ENCODE data around the gene MAPKAPK2.

MAPKAPK2 gene

GRCh38 chr1:206702260-206702659, 17.6 kb downstream of the MAPKAPK2 start:
- in situ Hi-C loops (cut with MboI; ENCODE audit: low sequenced_read_pairs), result no loop called here

GRCh38 chr1:206702803-206703202, 18.1 kb downstream of the MAPKAPK2 start:
- in situ Hi-C loops (cut with MboI; ENCODE audit: low sequenced_read_pairs), result no loop called here

GRCh38 chr1:206703661-206704060, 19.0 kb downstream of the MAPKAPK2 start:
- in situ Hi-C loops (cut with MboI; ENCODE audit: low sequenced_read_pairs), result no loop called here

GRCh38 chr1:206704226-206704625, 19.5 kb downstream of the MAPKAPK2 start:
- in situ Hi-C loops (cut with MboI; ENCODE audit: low sequenced_read_pairs), result no loop called here

- in situ Hi-C loops (cut with MboI; ENCODE audit: low sequenced_read_pairs), result no loop called here
Measured at GRCh38 chr1:206705191-206705590, 20.5 kb downstream of the MAPKAPK2 start.

GRCh38 chr1:206705726-206706297, 21.1 kb downstream of the MAPKAPK2 start:
- in situ Hi-C loops (cut with MboI; ENCODE audit: low sequenced_read_pairs), result no loop called here

GRCh38 chr1:206706298-206706791, 21.6 kb downstream of the MAPKAPK2 start:
- in situ Hi-C loops (cut with MboI; ENCODE audit: low sequenced_read_pairs), result no loop called here

GRCh38 chr1:206706806-206707366, 22.2 kb downstream of the MAPKAPK2 start:
- in situ Hi-C loops (cut with MboI; ENCODE audit: low sequenced_read_pairs), result no loop called here

GRCh38 chr1:206708058-206708457, 23.4 kb downstream of the MAPKAPK2 start:
- in situ Hi-C loops (cut with MboI; ENCODE audit: low sequenced_read_pairs), result no loop called here

GRCh38 chr1:206708882-206709281, 24.2 kb downstream of the MAPKAPK2 start:
- in situ Hi-C loops (cut with MboI; ENCODE audit: low sequenced_read_pairs), result no loop called here

GRCh38 chr1:206709322-206709721, 24.6 kb downstream of the MAPKAPK2 start:
- in situ Hi-C loops (cut with MboI; ENCODE audit: low sequenced_read_pairs), result no loop called here

- in situ Hi-C loops (cut with MboI; ENCODE audit: low sequenced_read_pairs), result no loop called here
Measured at GRCh38 chr1:206709772-206710459, 25.2 kb downstream of the MAPKAPK2 start.

- in situ Hi-C loops (cut with MboI; ENCODE audit: low sequenced_read_pairs), result no loop called here
Measured at GRCh38 chr1:206710460-206710823, 25.7 kb downstream of the MAPKAPK2 start.

GRCh38 chr1:206713070-206713469, 28.4 kb downstream of the MAPKAPK2 start:
- in situ Hi-C loops (cut with MboI; ENCODE audit: low sequenced_read_pairs), result no loop called here

GRCh38 chr1:206713910-206714312, 29.2 kb downstream of the MAPKAPK2 start:
- in situ Hi-C loops (cut with MboI; ENCODE audit: low sequenced_read_pairs), result no loop called here

GRCh38 chr1:206714331-206715058, 29.8 kb downstream of the MAPKAPK2 start:
- in situ Hi-C loops (cut with MboI; ENCODE audit: low sequenced_read_pairs), result no loop called here

- in situ Hi-C loops (cut with MboI; ENCODE audit: low sequenced_read_pairs), result no loop called here
Measured at GRCh38 chr1:206715120-206715519, 30.4 kb downstream of the MAPKAPK2 start.

GRCh38 chr1:206715552-206716158, 30.9 kb downstream of the MAPKAPK2 start:
- in situ Hi-C loops (cut with MboI; ENCODE audit: low sequenced_read_pairs), result no loop called here

GRCh38 chr1:206716159-206716869, 31.6 kb downstream of the MAPKAPK2 start:
- in situ Hi-C loops (cut with MboI; ENCODE audit: low sequenced_read_pairs), result no loop called here

GRCh38 chr1:206716870-206717673, 32.4 kb downstream of the MAPKAPK2 start:
- in situ Hi-C loops (cut with MboI; ENCODE audit: low sequenced_read_pairs), result no loop called here

All from HL-60/S4 treated with phorbol 12-myristate 13-acetate at 8.2 ng/mL for 4 days and 3 days (cell line).